Measurements from ENCODE around the gene SYNPR.

SYNPR gene

GRCh38 chr3:63278171-63279004, at the start of gene SYNPR:
Gene SYNPR (plus strand): TSS chr3:63278308.
- DNase-seq (ENCODE audit: low read depth) = no peak
- TF ChIP-seq CTCF (IDR thresholded peaks at IDR 0.05; ENCODE audit: low read depth, low read length, missing control alignments) = no peak
- H3K4me3 ChIP-seq (ENCODE audit: low read depth, low read length) = no peak within 1 kb of the TSS

- DNase-seq (ENCODE audit: low read depth) = peak; percentile 10
- no peak overlapping the region for H3K4me3 ChIP-seq (ENCODE audit: low read depth, low read length)
- TF ChIP-seq CTCF (IDR thresholded peaks at IDR 0.05; ENCODE audit: low read depth, low read length, missing control alignments) = peak; percentile 29
Measured at GRCh38 chr3:63228677-63229076, 49.4 kb upstream of the SYNPR start.

GRCh38 chr3:63230146-63230545, 48.0 kb upstream of the SYNPR start:
- no peak for DNase-seq (ENCODE audit: low read depth)
- no peak for TF ChIP-seq CTCF (IDR thresholded peaks at IDR 0.05; ENCODE audit: low read depth, low read length, missing control alignments)
- H3K4me3 ChIP-seq (ENCODE audit: low read depth, low read length) = no peak overlapping the region

DNA sequence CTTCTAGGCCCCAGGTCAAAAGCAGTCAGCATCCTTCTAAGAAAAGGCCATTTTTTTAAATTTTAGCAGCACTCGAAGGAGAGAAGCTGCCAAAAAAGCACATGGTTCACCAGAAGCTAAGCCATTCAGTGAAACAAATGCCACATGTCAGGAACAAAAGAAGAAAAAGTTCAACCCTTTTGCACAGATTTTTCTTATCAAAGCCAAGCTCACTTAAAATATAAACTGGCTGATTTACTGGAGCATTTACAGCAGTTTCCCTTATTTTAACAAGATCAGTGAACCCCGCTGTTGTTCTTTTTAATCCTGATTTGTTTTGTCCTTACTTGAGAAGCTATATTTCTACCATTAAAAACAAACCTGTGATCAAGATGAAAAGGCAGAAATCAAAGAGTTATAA, 46.5 kb upstream of the SYNPR start:
- no peak for TF ChIP-seq CTCF (IDR thresholded peaks at IDR 0.05; ENCODE audit: low read depth, low read length, missing control alignments)
- DNase-seq (ENCODE audit: low read depth) = no peak
- H3K4me3 ChIP-seq (ENCODE audit: low read depth, low read length) = no peak overlapping the region

DNA sequence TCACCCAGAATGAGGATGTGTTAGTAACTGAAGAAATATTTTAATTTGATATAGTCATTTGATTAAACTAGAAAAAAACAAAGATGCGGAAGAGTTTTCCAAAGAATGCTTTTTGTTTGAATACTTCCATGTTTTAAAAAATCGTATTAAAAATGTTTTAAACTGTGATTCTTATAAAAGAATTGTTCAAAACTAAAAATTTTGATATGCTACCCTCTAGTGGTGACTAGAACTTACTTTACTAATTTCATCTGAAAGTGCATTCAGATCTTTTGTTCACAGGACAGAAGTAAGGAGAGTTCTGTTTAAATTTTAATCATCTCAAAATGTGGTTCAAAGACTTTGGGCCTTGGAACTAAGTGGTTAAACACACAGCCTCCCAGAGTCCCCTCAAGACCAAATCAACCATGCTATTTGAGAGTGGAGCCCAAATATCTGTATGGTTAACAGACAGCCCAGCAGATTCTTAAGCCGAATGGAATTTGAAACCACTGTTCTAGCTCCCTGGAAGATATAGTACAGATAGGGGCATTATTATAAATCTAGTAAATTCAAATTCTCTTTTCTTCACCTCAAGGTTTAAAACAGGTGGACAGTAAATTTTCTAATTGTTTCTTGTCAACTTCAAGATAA, 45.2 kb upstream of the SYNPR start:
- DNase-seq (ENCODE audit: low read depth) = no peak
- no peak for TF ChIP-seq CTCF (IDR thresholded peaks at IDR 0.05; ENCODE audit: low read depth, low read length, missing control alignments)
- no peak overlapping the region for H3K4me3 ChIP-seq (ENCODE audit: low read depth, low read length)

DNA sequence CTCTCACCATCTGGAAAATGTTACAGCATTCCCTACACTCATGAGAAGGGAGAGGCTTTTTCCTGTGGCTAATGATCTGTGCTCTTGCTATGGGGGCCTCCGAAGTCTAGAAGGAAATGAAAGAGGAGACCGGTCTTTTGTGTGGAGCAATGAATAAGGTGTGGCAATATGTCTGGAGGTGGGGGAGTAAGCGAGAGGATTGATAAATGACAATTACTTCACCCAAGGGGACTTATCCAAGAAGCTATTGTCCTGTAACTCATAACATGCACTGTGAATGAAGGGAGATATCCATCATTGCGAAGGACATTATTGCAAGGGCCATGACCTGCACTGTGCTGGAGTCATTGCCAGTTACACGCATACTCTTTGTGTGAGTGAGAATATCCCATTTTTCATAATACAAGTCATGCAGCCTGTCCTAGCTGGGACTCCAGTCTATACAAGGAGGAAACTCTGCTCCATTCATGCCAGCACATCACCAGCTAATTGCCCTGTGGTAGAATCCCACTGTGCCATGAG, 37.7 kb upstream of the SYNPR start:
- no peak overlapping the region for H3K4me3 ChIP-seq (ENCODE audit: low read depth, low read length)
- no peak for DNase-seq (ENCODE audit: low read depth)
- TF ChIP-seq CTCF (IDR thresholded peaks at IDR 0.05; ENCODE audit: low read depth, low read length, missing control alignments) = no peak
